GM18526 (cell line): ENCODE data around the gene ARHGAP28.

Experiments
- POLR2A ChIP-seq: IDR thresholded peaks from 3 replicates; pipeline ENCODE4 v1.6.1; 2011; ENCODE audit not compliant: insufficient read length; ENCODE audit errors: extremely low read depth

The ARHGAP28 gene

DNA sequence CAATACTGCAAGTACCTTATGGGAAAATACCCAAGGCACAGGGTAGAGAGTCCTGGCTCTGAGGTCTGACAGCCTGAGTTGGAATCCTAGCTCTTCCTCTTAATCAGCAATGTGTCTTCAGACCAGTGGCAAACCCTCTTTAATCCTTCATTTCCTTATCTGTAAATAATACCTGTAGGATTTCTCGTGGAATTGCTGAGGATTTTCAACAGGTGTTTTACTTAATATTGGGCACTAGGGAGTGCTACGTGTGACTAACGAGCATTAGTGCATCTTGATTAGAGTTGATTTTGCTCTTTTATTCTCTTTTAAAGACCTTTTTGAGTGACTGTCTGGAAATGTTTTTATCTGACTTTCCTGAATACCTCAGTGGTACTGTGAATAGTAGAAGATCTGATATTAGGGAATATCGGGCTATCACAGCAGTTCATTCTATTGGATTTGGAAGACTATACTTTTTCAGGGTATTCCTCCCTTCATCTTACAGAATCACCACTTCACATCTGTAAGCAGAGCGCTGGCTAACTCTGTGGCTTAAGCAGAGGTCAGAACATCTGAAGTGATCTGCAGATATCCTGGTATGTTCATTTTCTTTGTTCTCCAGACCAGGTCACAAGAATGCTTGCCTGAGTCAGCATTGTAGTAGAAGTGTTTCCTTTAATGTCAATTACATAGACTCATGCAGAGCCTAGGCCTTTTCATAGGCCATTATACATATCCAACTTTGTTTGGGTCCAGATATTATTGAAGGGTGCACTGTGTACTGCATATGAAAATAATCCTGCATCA lies 49.1 kb downstream of the ARHGAP28 start:
- no peak for TF ChIP-seq POLR2A

DNA sequence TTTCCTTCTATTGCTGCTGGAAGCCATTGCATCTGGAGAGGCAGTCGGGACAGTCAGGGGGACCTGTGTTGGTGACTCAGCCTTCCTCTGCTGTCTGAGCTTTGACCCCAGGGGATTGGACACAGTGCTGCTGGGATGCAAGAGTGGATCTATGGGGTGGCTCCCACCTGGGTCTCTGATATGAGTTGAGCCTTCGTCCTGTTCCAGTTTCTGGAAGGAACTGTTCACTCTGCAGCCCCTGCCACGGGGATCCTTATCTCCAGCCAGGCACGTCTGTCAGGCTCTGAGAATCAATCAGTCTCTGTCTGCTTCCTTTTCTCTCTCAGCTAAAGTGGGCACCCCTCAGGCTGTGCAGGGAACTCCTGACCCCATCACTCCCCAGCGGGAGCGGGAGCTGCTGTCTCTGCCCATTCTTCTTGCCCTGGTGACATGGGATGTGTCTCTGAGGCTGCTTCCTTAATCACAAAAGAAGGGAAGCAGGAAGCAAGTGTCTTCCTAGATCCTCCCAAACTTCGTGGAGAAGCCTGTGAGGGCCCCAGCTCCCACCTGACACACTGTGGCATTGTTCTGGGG lies 51.7 kb downstream of the ARHGAP28 start:
- TF ChIP-seq POLR2A: no peak

DNA sequence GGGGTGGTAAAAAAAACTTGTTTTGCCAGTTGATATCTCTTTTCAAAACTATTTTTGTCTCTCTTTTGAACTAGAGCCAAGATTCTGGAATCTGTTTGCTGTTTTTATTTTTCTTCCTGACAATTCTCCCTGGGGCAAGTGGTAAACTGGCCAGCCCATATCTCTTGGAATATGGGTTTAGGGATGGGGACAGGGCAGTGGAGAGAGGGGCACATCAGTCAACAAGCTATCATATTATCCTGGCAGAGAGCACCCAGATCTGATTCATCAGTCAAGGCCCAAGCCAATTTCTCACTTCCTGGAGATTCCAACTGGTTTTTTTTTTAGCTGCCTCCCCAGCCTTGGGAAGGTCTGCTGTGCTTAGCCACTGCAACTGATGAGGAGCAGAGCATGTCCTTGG lies 52.3 kb downstream of the ARHGAP28 start:
- TF ChIP-seq POLR2A: no peak

DNA sequence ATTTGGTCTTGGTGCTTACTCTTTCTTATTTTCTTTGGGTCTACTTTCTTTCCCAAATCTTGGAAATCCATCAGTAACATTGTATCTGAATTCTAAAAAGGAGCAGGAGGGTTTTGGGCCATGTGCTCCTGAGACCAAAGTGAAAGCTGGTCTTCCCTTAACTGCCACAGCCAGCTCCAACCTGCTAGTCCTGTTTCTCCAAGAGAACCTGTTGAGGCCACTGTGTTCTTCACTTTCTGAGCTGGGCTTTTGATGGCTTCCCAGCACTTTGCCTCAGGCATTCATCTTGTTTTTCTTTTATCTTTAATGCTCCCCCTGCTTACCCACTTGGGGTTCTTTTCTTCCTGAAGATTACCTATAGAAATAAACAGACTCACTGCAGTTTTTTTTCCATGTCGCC lies 53.3 kb downstream of the ARHGAP28 start:
- TF ChIP-seq POLR2A: no peak

DNA sequence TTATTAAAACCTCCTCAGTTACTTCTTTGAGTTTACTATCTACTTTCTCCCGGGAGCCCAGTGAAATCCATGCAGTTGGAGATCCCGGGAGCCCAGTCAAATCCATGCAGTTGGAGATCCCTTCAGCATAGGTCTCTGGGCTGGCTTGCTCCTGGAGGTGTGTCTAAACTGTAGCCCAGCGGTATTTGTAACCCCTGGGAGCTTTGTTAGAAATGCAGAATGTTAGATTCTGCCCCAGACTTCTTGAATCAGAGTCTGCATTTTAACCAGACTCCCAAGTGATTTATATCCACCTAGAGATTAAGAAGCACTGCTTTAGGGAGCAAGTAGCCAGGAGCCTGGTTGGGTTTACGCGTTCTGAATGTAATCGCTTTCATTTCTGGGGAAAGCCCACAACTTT lies 54.5 kb downstream of the ARHGAP28 start:
- no peak for TF ChIP-seq POLR2A

DNA sequence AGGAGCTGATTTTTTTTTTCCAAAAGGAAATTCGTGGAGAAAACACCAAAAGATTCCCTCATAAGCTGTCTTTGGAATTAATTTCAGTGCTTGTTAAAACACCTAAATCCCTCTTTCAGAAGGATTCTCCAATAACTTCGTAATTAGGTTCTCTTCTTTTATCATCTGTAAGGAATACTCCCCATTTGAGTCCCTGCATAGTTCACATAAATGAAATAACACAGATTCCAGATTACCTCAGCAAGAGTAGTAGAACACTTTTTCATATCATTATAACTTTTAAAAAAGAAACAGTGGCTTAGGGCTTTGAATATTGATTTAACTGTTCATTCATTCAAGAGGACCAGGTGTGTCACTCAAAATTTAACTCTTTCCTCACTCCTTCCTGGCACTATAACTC lies 55.5 kb downstream of the ARHGAP28 start:
- TF ChIP-seq POLR2A: no peak

DNA sequence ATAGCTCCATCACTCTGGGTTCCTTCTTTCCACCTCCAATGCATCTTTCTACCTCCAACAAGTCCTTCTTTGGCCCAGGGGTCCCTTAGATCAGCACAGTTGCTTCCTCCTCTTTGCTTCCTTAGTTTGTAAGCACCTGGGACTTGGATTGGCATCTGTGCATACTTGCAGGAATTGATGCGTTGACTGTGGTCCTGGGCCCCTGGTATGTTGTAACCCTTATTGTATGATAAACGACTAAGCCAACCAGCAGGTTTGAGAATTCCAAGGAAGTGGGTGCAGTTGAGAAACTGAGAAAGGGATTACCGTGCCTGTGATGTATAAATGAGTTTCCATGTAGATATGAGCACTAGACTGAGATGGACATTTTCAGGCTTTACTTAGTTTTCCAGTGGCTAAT lies 55.9 kb downstream of the ARHGAP28 start:
- no peak for TF ChIP-seq POLR2A

DNA sequence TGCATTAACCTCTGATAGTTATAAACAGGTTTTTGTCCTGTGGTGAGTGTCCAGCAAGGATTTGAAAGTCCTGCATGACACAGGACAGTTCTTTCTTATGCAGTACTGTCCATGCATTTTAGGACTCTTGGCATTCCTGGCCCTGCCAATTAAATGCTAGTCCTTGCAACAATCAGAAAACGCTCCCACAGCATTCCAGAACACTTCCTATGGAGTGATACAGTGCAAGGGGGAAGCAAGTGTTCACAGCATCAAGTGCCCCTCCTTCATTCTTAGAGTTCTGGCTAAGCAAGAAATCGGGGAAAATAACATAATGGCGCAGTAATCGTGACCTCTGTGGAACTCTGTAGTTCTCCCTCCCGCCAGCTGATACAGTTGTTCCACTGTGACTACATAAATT lies 62.9 kb downstream of the ARHGAP28 start:
- no peak for TF ChIP-seq POLR2A

DNA sequence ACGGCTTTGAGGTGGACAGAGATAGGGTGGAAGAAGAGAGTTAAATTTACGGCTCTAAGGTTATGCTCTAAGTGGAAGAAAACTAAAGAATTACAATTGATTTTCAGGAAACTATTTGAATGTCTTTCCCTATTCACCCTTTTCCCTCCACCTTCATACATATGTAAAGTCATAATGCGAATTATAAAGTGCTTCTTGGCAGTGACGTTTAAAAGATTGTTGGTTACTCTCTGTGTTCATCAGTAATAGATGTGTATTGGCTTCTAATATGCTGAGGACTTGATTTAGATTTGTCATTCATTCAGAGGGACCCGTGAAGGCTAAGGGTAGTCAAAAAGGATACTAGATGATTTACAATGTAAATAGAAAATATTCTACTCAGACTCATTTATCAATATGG lies 63.9 kb downstream of the ARHGAP28 start:
- TF ChIP-seq POLR2A: no peak

DNA sequence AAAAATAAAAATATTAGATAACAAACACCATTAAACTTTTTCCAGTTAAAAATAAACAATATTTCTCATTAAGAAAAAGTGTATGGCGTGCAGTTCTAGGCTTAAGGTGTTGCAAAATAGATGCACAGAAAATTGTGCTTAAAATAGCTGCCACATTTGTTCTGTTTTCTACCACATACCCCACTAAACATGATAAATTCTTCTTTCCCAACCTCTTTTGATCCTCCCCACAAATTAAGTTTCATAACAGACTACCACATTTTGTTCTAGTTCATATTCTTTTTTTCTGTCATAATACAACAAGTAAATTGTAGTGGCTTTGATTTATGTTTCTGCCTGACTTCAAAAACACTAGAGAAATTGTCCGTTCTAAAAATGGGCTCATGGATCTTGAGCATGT lies 64.5 kb downstream of the ARHGAP28 start:
- no peak for TF ChIP-seq POLR2A

DNA sequence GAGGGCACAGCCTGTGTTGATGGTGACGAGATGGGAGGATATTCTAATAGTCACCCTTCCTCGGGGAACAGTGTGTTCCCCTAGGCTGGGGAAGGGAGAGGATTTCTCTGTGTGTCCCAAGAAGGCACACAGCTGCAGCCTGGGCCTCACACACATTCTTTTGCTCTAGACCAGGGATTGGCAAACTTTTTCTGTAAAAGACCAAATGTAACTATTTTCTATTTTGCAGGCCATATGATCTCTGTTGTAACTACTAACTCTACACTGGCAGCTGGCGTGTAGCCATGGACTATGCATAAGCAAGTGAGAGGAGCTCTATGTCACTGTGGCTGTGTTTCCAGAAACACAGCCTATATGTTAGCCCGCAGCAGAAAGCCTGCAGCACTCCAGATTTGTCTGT lies 65.8 kb downstream of the ARHGAP28 start:
- no peak for TF ChIP-seq POLR2A

DNA sequence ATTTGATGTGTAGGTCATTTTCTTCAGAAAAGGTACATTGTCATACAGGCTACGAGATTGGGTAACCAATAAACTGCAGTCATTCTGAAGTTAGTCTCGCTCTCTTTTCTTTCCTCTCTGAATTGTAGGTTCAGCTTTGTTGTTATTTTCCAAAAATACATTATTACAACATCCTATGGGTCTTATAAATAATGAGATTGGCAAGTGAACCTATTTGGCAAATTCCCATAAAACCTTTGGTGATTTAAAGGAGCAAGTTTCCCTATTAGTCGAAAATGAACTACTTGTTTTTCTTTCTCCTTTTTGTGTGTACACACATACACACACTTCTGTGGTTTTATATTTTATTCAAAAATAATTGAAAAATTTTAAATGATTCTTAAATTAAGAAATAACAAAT lies 67.0 kb downstream of the ARHGAP28 start:
- TF ChIP-seq POLR2A: no peak

DNA sequence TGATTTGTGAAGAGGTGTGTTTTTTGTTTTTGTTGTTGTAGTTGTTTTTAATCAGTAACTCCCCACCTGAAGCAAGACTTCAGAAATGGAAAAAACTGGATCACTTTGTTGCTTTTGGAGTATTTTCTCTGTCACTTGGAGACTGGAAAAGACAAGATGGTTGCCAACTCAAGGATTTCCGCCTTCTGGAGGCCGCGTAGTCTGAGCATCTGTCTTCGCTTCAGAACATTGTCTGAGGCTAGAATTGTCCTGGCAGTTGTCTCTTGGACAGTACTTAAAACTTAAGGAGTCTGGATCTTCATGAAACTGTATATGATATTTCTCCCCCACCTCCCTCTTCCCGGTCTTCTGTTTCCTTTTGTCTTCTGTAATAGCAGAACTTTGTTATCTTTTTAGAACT lies 67.7 kb downstream of the ARHGAP28 start:
- no peak for TF ChIP-seq POLR2A

DNA sequence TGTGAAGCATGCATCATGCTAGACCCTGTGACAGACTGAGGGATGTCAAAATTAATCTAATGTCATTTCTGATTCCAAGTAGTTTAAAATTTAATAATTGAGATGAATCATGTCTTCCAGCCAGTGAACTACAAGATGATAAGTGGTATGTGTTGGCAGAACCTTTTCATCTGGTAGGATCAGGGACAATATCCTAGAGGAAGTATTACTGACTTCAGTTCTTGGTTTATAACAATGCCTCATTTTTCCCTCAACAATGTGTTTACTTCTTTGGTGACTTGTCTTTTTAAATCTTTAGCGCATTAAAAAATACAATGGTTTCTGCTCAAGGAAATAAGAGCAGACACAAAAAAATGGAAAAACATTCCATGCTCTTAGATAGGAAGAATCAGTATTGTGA lies 69.4 kb downstream of the ARHGAP28 start:
- no peak for TF ChIP-seq POLR2A

DNA sequence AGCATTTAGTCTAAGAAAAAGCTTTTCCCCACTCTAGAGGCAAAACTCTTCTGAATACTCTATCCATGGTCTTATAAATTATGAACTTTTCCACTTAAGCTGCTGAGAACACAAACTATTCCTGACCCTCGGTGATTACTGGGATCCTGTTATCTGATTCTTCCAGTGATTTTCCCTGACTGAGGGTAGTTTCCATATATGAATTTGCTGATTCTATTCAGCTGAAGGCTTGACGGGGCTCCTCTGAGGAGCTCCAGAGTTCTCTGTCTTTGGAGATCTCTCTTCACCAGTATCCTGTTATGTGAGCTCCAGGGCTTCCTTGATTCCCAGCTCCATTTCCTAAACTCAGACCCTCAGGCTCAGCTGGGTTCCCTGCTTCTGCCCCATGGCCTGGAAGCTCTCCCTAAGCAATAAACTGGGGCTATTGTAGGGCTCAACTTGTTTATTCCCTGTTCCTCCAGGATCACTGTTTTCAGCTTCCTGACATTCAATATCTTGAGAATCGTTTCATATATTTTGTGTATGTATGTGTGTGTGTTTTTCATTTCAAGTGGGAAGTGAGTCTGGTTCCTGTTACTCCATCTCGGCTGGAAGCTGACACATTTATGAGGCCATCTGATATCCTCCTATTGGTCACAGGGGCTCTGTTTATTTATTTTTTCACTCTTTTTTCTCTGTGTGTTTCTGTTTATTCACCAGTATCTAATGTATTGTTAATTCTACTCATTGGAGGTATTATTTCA lies 78.2 kb downstream of the ARHGAP28 start:
- TF ChIP-seq POLR2A: no peak

DNA sequence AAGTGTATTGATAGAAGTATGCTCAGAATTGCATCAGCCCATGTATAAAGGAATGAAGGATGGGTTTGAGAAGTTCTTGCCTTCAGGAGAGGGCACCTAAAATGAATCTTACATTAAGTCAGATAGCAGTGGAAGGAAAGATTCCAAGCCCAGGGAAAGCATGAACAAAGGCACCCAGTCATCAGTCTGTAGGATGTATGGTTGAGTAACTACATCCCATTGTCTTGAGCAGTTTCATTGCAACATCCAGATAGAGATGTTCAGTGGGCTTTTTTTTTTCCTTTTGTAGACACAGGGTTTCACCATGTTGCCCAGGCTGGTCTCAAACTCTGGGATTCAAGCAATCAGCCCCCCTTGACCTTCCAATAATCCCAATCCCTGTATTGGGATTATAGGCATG lies 80.7 kb downstream of the ARHGAP28 start:
- TF ChIP-seq POLR2A: no peak
